Activated CD4-positive, alpha-beta memory T cell treated with anti-CD3 and anti-CD28 coated beads for 36 hours (primary cell): Measurements from ENCODE around the gene COIL. TPM values are rescaled to one million over a fixed set of nuclear protein-coding genes. Genes with fewer than 3 reads are reported as not detected.

Source experiments
- total RNA-seq, 2 experiments: library from RNA; stranded (reverse); gene quantifications; one replicate each; pipeline ENCODE4 v1.2.3, GENCODE V29; 2021

The COIL gene
- total RNA-seq, 2 experiments from 2014 or later: 16.9 TPM

Other genes starting within 250 kb of the COIL start
- 1 to 10 TPM; 3.6 to 3.9 TPM for gene C17orf67, start 127.1 kb downstream of the COIL start, total RNA-seq
- gene DGKE, start 126.9 kb downstream of the COIL start, total RNA-seq: 10 to 100 TPM; 23.3 to 25.6 TPM
- gene TRIM25, start 47.0 kb downstream of the COIL start, total RNA-seq: 100 to 1,000 TPM; 106 to 126 TPM
- gene SCPEP1, start 17.1 kb upstream of the COIL start, total RNA-seq: 10 to 100 TPM; 17.9 to 24.9 TPM
- 10 to 100 TPM; 24.5 to 30.8 TPM for gene AKAP1, start 124.2 kb upstream of the COIL start, total RNA-seq